Glomerular endothelial cell (primary cell): ENCODE results near the gene XPR1. TPM values are rescaled to one million over a fixed set of nuclear protein-coding genes. Genes with fewer than 3 reads are reported as not detected.

Source experiments
- DNase-seq: peaks from one replicate; pipeline ENCODE4 v3.0.0-alpha.2; 2011; ENCODE audit warnings: low read depth, low spot score; ENCODE audit errors: extremely low read depth
- total RNA-seq: library from RNA; depleted of rRNA; stranded (reverse); fragments of >200 nt; gene quantifications from 2 replicates; pipeline ENCODE4 v1.2.3, GENCODE V29; 2015

XPR1 gene
- total RNA-seq, result 24.2 and 27.7 TPM in 2 replicates

GRCh38 chr1:180631766-180632325, at the start of gene XPR1:
XPR1 (plus strand) TSS chr1:180632022; CDS start chr1:180632202, 180 bp downstream.
- DNase-seq, result peak; percentile 92

- no peak for DNase-seq
Measured at GRCh38 chr1:180584869-180585268, 47.0 kb upstream of the XPR1 start.

GRCh38 chr1:180585994-180586359, 45.8 kb upstream of the XPR1 start:
- no peak for DNase-seq

- DNase-seq, result no peak
Measured at GRCh38 chr1:180586671-180587155, 45.1 kb upstream of the XPR1 start.

- no peak for DNase-seq
Measured at GRCh38 chr1:180588121-180588520, 43.7 kb upstream of the XPR1 start.

GRCh38 chr1:180590889-180591288, 40.9 kb upstream of the XPR1 start:
- no peak for DNase-seq

- no peak for DNase-seq
Measured at GRCh38 chr1:180593382-180593781, 38.4 kb upstream of the XPR1 start.

GRCh38 chr1:180594723-180595122, 37.1 kb upstream of the XPR1 start:
- DNase-seq, result no peak

GRCh38 chr1:180595966-180596365, 35.9 kb upstream of the XPR1 start:
- DNase-seq, result no peak

GRCh38 chr1:180597520-180597919, 34.3 kb upstream of the XPR1 start:
- DNase-seq, result no peak

GRCh38 chr1:180598333-180598974, 33.4 kb upstream of the XPR1 start:
- DNase-seq, result no peak

- no peak for DNase-seq
Measured at GRCh38 chr1:180600343-180600742, 31.5 kb upstream of the XPR1 start.

- DNase-seq, result no peak
Measured at GRCh38 chr1:180601512-180601911, 30.3 kb upstream of the XPR1 start.

- no peak for DNase-seq
Measured at GRCh38 chr1:180603223-180603849, 28.5 kb upstream of the XPR1 start.

- no peak for DNase-seq
Measured at GRCh38 chr1:180603850-180604226, 28.0 kb upstream of the XPR1 start.

GRCh38 chr1:180606155-180606554, 25.7 kb upstream of the XPR1 start:
- DNase-seq, result no peak

- no peak for DNase-seq
Measured at GRCh38 chr1:180609643-180610555, 21.9 kb upstream of the XPR1 start.

GRCh38 chr1:180610556-180611015, 21.2 kb upstream of the XPR1 start:
- no peak for DNase-seq

GRCh38 chr1:180611016-180611930, 20.5 kb upstream of the XPR1 start:
- no peak for DNase-seq

- DNase-seq, result no peak
Measured at GRCh38 chr1:180612632-180613031, 19.2 kb upstream of the XPR1 start.
